GM23338 (cell line): Measurements from ENCODE around the gene NECTIN2. TPM values are rescaled to one million over a fixed set of nuclear protein-coding genes. Genes with fewer than 3 reads are reported as not detected.

Experiments used
- ATAC-seq: fragments of 200-7000 bp; cut with Tn5 transposase; 3 replicates; pipeline ENCODE4 v1.9.1; 2020
- DNase-seq: peaks from one replicate; pipeline ENCODE4 v3.0.0-alpha.2; 2015; ENCODE audit warnings: low spot score
- H2AFZ ChIP-seq: fragments of 200-600 bp; sonication (generic); 2 replicates; pipeline ENCODE4 v1.8.0; 2016; ENCODE audit warnings: antibody characterized with exemption, mild to moderate bottlenecking, moderate library complexity
- H3F3A ChIP-seq: fragments of 200-600 bp; sonication (generic); replicated peaks from 2 replicates; pipeline ENCODE4 v1.8.0; 2017; ENCODE audit warnings: antibody characterized with exemption, mixed run types, low read depth
- H3K27ac ChIP-seq: fragments of 200-600 bp; sonication (generic); 2 replicates; pipeline ENCODE4 v1.6.1; 2016; ENCODE audit warnings: low read depth
- H3K27me3 ChIP-seq: fragments of 200-600 bp; sonication (generic); 2 replicates; pipeline ENCODE4 v1.8.0; 2016; ENCODE audit warnings: mild to moderate bottlenecking, mixed run types, moderate library complexity; ENCODE audit not compliant: insufficient read depth
- H3K36me3 ChIP-seq: fragments of 200-600 bp; sonication (generic); 2 replicates; pipeline ENCODE4 v1.8.0; 2016; ENCODE audit warnings: mild to moderate bottlenecking; ENCODE audit not compliant: insufficient read depth
- H3K4me1 ChIP-seq: fragments of 200-600 bp; sonication (generic); 2 replicates; pipeline ENCODE4 v1.8.0; 2016; ENCODE audit warnings: mild to moderate bottlenecking, moderate library complexity; ENCODE audit not compliant: insufficient read depth
- H3K4me2 ChIP-seq: fragments of 200-600 bp; sonication (generic); 2 replicates; pipeline ENCODE4 v1.7.1; 2017; ENCODE audit warnings: mixed run types
- H3K4me3 ChIP-seq: fragments of 200-600 bp; sonication (generic); 2 replicates; pipeline ENCODE4 v1.6.1; 2016; ENCODE audit warnings: mixed run types
- H3K79me2 ChIP-seq: fragments of 200-600 bp; sonication (generic); replicated peaks from 2 replicates; pipeline ENCODE4 v1.8.0; 2017; ENCODE audit warnings: mild to moderate bottlenecking; ENCODE audit not compliant: insufficient read depth
- H3K9me2 ChIP-seq: fragments of 200-600 bp; sonication (generic); 2 replicates; pipeline ENCODE4 v1.8.0; 2017; ENCODE audit not compliant: insufficient read depth
- H4K20me1 ChIP-seq: fragments of 200-600 bp; sonication (generic); replicated peaks from 2 replicates; pipeline ENCODE4 v1.8.0; 2017; ENCODE audit warnings: mild to moderate bottlenecking; ENCODE audit not compliant: insufficient read depth
- H3K27ac Mint-ChIP-seq: 2 replicates; pipeline ENCODE4 v1.8.0; 2020; ENCODE audit warnings: inconsistent platforms, mild to moderate bottlenecking, moderate library complexity, mixed read lengths
- H3K27me3 Mint-ChIP-seq: 3 replicates; pipeline ENCODE4 v1.8.0; 2022; ENCODE audit warnings: low read depth, mild to moderate bottlenecking, moderate library complexity, mixed read lengths, inconsistent platforms; ENCODE audit not compliant: insufficient read depth, poor library complexity
- H3K36me3 Mint-ChIP-seq: 3 replicates; pipeline ENCODE4 v1.8.0; 2021; ENCODE audit warnings: low read depth, mild to moderate bottlenecking, inconsistent platforms, moderate library complexity, mixed read lengths
- H3K4me1 Mint-ChIP-seq: 3 replicates; pipeline ENCODE4 v1.8.0; 2020; ENCODE audit warnings: mild to moderate bottlenecking, inconsistent platforms, mixed read lengths
- H3K4me3 Mint-ChIP-seq: 3 replicates; pipeline ENCODE4 v1.8.0; 2021; ENCODE audit warnings: moderate library complexity, mild to moderate bottlenecking, inconsistent platforms, mixed read lengths
- H3K9me3 Mint-ChIP-seq: 3 replicates; pipeline ENCODE4 v1.8.0; 2020; ENCODE audit warnings: moderate library complexity, mild to moderate bottlenecking, inconsistent platforms, mixed read lengths
- NANOG ChIP-seq: IDR thresholded peaks from 2 replicates; pipeline ENCODE4 v1.6.1; 2016; ENCODE audit warnings: antibody characterized with exemption, borderline replicate concordance
- STAT1 ChIP-seq: IDR thresholded peaks from one replicate; pipeline ENCODE4 v1.6.1; 2016; ENCODE audit warnings: antibody characterized with exemption; ENCODE audit not compliant: unreplicated experiment
- ZNF114 ChIP-seq: fragments of 250-450 bp; sonication (Bioruptor Pico); IDR thresholded peaks from 2 replicates; pipeline ENCODE4 v1.5.0; 2020; ENCODE audit warnings: mild to moderate bottlenecking, moderate library complexity
- polyA plus RNA-seq: library from polyadenylated mRNA; unstranded; fragments of >200 nt; fragmentation: Nextera tagmentation; extraction: Ambion mirVana; gene quantifications from 2 replicates; pipeline ENCODE4 v1.2.1, GENCODE V29; 2016
- total RNA-seq: library from RNA; depleted of rRNA; stranded (reverse); fragments of >200 nt; shearing (Covaris generic); gene quantifications from 2 replicates; pipeline ENCODE4 v1.2.3, GENCODE V29; 2014
- TF ChIP-seq, protein P1 (sequence below): fragments of 250-450 bp; sonication (Bioruptor Pico); IDR thresholded peaks from 2 replicates; pipeline ENCODE4 v1.5.0; 2020; ENCODE audit warnings: mild to moderate bottlenecking, moderate library complexity
- TF ChIP-seq, protein P2 (sequence below): IDR thresholded peaks from one replicate; pipeline ENCODE4 v1.6.1; 2018; ENCODE audit warnings: antibody characterized with exemption; ENCODE audit not compliant: unreplicated experiment

The NECTIN2 gene
- total and polyA plus RNA-seq, 2 experiments from 2014 or later: 109 to 230 TPM

DNA sequence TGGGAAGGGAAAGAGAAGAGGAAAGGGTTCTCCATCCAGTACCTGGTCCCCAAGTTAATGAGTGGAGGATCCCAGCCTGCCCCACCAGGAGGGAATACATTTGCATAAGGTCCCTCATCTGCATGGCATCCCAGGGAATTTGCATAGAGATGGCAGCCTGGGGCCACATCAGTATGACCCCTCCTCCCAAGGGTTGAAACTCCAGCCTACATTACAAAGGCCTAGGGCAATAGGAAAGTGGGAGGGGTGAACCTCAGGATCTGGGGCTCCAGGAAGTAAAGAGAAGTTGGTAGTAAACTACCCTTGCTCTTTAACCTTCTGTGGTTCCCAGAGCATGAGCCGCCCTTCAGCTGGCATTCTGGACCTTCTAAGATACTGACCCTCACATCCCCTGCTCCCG, 6.8 kb upstream of the NECTIN2 start (continued):
- TF ChIP-seq, protein P1, sequence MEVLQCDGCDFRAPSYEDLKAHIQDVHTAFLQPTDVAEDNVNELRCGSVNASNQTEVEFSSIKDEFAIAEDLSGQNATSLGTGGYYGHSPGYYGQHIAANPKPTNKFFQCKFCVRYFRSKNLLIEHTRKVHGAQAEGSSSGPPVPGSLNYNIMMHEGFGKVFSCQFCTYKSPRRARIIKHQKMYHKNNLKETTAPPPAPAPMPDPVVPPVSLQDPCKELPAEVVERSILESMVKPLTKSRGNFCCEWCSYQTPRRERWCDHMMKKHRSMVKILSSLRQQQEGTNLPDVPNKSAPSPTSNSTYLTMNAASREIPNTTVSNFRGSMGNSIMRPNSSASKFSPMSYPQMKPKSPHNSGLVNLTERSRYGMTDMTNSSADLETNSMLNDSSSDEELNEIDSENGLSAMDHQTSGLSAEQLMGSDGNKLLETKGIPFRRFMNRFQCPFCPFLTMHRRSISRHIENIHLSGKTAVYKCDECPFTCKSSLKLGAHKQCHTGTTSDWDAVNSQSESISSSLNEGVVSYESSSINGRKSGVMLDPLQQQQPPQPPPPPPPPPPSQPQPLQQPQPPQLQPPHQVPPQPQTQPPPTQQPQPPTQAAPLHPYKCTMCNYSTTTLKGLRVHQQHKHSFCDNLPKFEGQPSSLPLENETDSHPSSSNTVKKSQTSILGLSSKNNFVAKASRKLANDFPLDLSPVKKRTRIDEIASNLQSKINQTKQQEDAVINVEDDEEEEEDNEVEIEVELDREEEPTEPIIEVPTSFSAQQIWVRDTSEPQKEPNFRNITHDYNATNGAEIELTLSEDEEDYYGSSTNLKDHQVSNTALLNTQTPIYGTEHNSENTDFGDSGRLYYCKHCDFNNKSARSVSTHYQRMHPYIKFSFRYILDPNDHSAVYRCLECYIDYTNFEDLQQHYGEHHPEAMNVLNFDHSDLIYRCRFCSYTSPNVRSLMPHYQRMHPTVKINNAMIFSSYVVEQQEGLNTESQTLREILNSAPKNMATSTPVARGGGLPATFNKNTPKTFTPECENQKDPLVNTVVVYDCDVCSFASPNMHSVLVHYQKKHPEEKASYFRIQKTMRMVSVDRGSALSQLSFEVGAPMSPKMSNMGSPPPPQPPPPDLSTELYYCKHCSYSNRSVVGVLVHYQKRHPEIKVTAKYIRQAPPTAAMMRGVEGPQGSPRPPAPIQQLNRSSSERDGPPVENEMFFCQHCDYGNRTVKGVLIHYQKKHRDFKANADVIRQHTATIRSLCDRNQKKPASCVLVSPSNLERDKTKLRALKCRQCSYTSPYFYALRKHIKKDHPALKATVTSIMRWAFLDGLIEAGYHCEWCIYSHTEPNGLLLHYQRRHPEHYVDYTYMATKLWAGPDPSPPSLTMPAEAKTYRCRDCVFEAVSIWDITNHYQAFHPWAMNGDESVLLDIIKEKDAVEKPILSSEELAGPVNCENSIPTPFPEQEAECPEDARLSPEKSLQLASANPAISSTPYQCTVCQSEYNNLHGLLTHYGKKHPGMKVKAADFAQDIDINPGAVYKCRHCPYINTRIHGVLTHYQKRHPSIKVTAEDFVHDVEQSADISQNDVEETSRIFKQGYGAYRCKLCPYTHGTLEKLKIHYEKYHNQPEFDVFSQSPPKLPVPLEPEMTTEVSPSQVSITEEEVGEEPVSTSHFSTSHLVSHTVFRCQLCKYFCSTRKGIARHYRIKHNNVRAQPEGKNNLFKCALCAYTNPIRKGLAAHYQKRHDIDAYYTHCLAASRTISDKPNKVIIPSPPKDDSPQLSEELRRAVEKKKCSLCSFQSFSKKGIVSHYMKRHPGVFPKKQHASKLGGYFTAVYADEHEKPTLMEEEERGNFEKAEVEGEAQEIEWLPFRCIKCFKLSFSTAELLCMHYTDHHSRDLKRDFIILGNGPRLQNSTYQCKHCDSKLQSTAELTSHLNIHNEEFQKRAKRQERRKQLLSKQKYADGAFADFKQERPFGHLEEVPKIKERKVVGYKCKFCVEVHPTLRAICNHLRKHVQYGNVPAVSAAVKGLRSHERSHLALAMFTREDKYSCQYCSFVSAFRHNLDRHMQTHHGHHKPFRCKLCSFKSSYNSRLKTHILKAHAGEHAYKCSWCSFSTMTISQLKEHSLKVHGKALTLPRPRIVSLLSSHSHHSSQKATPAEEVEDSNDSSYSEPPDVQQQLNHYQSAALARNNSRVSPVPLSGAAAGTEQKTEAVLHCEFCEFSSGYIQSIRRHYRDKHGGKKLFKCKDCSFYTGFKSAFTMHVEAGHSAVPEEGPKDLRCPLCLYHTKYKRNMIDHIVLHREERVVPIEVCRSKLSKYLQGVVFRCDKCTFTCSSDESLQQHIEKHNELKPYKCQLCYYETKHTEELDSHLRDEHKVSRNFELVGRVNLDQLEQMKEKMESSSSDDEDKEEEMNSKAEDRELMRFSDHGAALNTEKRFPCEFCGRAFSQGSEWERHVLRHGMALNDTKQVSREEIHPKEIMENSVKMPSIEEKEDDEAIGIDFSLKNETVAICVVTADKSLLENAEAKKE (CRISPR knock-in tag): no peak
- no peak for TF ChIP-seq STAT1
- TF ChIP-seq, protein P2, sequence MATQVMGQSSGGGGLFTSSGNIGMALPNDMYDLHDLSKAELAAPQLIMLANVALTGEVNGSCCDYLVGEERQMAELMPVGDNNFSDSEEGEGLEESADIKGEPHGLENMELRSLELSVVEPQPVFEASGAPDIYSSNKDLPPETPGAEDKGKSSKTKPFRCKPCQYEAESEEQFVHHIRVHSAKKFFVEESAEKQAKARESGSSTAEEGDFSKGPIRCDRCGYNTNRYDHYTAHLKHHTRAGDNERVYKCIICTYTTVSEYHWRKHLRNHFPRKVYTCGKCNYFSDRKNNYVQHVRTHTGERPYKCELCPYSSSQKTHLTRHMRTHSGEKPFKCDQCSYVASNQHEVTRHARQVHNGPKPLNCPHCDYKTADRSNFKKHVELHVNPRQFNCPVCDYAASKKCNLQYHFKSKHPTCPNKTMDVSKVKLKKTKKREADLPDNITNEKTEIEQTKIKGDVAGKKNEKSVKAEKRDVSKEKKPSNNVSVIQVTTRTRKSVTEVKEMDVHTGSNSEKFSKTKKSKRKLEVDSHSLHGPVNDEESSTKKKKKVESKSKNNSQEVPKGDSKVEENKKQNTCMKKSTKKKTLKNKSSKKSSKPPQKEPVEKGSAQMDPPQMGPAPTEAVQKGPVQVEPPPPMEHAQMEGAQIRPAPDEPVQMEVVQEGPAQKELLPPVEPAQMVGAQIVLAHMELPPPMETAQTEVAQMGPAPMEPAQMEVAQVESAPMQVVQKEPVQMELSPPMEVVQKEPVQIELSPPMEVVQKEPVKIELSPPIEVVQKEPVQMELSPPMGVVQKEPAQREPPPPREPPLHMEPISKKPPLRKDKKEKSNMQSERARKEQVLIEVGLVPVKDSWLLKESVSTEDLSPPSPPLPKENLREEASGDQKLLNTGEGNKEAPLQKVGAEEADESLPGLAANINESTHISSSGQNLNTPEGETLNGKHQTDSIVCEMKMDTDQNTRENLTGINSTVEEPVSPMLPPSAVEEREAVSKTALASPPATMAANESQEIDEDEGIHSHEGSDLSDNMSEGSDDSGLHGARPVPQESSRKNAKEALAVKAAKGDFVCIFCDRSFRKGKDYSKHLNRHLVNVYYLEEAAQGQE: no peak
- no peak for TF ChIP-seq ZNF114 (CRISPR knock-in tag)

DNA sequence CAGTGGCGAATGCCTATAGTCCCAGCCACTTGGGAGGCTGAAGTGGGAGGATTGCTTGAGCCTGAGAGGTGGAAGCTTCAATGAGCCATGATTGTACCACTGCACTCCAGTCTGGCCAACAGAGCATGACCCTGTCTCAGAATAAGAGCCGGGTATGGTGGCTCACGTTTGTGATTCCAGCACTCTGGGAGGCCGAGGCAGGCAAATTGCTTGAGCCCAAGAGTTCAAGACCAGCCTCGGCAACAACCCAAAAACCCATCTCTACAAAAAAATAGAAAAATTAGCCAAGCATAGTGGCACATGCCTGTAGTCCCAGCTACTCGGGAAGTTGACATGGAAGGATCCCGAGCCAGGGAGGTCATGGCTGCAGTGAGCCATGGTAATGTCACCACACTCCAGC, 5.3 kb upstream of the NECTIN2 start:
- no peak for DNase-seq
- Histone ChIP-seq H3K27ac (no peak overlapping the region), H3K79me2 (no peaks in the 10 kb centered on the region), H3K4me3 (no peak overlapping the region), H3K9me2 (no peaks in the 10 kb centered on the region), H3K4me2 (no peak overlapping the region), H3F3A (peaks cover 5% of the 10 kb centered on the region), H2AFZ (no peak overlapping the region), H3K36me3 (no peaks in the 10 kb centered on the region), H3K27me3 (peaks cover 36% of the 10 kb centered on the region), H3K4me1 (0 out of 2 replicates have a peak, but pooled peaks cover 3% of the 10 kb centered on the region), H4K20me1 (no peaks in the 10 kb centered on the region)
- Mint-ChIP-seq H3K9me3 (peaks cover 3% of the 10 kb centered on the region; the same call in 1 of the 3 replicates), H3K36me3 (peaks cover 2% of the 10 kb centered on the region; the same call in 1 of the 3 replicates), H3K27me3 (peaks cover 22% of the 10 kb centered on the region), H3K27ac (no peak overlapping the region), H3K4me1 (peaks cover 8% of the 10 kb centered on the region), H3K4me3 (no peak overlapping the region)
- ATAC-seq: no peak
- TF ChIP-seq NANOG: no peak
- TF ChIP-seq, protein P1 (CRISPR knock-in tag): no peak
